Hematopoietic multipotent progenitor cell treated with erythropoietin and hydrocortisone succinate and interleukin-3 and kit ligand, for 17 days (in vitro differentiated cells): ENCODE data around the gene RSU1.
"Not testable (repeated sequence)": the region's sequence is repeated elsewhere in the genome, so short reads cannot be mapped to it uniquely, and the experiment has no call there.

Experiments used
- DNase-seq: peaks from one replicate; pipeline ENCODE4 v3.0.0-alpha.2; 2015; ENCODE audit warnings: low spot score

RSU1 gene

GRCh38 chr10:16780338-16780880, 36.8 kb downstream of the RSU1 start:
- DNase-seq, result no peak

GRCh38 chr10:16779384-16779915, 37.8 kb downstream of the RSU1 start:
- DNase-seq, result no peak

GRCh38 chr10:16777473-16778370, 39.5 kb downstream of the RSU1 start:
- peak; percentile 80 for DNase-seq

DNA sequence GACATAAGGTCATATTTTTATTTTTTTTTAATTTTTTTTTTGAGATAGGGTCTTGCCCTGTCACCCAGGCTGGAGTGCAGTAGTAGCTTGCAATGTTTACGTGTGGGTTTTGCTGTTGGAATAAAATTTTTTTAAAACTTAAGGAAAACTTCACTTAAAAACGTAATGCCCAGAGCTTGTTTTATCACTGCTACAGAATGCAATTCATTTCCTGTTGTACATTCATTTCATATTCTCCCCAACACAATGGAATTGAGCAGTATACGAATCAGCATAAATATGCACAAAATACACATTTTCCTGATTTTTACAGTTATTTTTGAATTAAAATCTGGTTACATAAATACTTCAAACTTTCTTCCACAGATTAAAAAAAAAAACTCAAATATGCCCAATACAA, 40.3 kb downstream of the RSU1 start:
- DNase-seq, result no peak

GRCh38 chr10:16773334-16773733, 43.9 kb downstream of the RSU1 start:
- DNase-seq, result no peak

DNA sequence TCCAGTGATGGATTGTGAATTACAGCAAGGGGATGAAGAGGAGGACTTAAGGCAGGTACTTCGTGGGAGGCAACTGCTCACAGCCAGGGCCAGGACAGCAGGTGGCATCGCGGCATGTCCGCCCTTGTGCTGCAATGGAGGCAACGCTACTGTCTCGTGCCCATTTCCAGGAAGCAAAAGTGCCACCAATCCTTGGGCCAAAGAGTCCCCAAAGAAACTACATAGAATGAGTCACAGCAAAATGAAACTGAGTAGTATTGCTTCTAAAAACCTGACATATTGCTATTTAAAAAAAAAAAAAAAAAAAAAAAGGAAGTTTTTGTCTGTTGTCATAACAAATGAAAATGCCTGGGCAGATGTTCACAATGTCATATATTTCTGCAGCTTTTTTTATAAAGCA, 46.6 kb downstream of the RSU1 start:
- no peak for DNase-seq

- no peak for DNase-seq
These were observed 47.1 kb downstream of the RSU1 start for GRCh38 chr10:16770141-16770540.

GRCh38 chr10:16769331-16769730, 47.9 kb downstream of the RSU1 start:
- DNase-seq, result no peak

DNA sequence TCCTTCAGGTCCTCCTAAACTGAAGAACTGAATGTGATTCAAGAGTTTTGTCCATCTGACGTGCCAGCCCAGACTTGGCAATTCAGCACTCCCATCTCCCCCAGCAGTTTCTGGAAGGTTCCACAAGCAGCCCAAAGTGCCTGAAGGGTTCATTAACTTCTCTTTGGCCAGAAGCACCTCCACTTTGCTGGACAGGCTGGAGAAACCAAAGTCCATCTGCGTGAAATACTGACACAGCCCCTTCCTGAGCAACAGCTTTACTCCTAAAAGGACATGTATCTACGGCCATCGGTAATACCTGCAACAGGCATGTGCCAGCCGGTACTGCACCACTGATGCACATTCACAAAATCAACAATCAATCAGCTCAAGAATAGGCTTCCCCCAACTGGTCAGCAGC, 48.5 kb downstream of the RSU1 start:
- DNase-seq, result no peak

DNA sequence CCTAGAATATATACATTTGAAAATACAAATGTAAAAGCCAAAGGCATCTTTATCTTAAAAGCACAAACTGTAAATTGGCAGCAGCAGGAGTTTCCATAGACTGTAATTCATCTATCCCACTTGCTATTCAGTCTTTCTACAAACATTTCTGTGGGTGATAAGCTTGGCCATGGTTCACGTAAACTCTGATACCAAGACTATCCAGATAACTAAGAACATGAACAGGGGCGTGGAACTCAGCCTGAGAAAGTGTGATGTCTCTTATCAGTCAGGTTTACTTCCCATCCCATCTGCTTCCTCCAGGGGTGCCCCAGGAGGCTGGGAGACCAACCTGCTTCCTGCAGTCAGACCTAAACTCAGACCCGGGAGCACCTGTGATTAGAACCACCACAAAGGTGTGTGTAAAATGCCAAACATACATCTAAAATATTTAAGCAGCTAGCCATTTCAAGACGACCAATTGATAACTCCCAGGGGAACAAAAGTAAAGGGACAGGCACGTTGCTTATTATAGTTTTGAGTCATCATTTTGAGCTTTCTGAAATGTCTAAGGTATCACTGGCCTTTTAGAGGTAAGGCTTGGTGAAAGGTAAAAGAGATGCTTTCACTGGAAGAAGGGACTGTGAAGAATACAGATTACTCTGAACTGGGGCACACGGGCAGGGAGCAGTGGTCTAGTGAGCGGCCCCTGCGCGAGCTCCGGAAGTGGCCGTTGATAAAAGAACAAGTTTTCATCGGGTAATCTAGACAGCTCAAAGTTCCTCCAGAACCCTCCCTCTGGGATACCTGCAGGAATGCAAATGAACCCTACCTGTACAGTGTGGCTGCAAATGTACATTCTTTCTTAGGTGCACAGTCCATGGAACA, 51.5 kb downstream of the RSU1 start:
- peak; percentile 54 for DNase-seq

GRCh38 chr10:16761300-16761699, 55.9 kb downstream of the RSU1 start:
- no peak for DNase-seq

GRCh38 chr10:16756561-16757221, 60.5 kb downstream of the RSU1 start:
- no peak for DNase-seq

DNA sequence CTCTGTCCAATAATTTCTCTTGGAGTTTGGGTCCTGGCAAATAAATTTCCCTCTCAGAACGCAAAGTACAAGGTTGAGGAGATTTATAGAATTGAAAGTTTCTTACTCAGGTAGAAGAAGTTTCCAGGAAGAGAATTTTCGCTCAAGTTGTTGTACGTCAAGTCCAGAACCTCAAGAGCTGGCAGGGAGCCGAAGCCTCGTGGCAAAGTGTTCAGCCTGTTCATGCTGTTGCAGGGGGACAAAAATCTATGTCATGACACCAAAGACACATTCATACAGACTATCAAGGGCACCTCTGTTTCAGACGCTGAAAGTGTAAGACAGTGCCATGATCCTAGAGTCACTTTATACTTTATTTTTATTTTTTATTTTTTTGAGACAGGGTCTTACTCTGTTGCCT, 62.5 kb downstream of the RSU1 start:
- DNase-seq, result no peak

DNA sequence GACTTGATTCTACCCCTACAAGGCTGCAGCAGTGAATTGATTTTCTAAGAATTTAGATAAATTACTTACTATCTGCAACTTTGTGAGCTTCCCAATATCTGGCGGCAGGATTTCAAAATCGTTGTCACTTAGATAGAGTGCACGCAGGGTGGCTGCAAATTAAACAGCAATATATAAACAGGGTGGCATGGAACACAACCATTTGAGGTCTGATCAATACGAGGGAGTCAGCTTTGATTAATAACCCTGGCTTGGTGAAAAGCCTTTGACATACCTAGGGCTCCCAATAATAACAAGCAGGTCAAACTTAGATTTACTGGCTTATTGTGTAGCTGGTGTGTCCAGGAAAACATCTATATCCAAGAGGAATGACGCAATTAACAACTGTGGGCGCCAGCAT, 64.4 kb downstream of the RSU1 start:
- not testable (repeated sequence) for DNase-seq

- no peak for DNase-seq
These were observed 65.1 kb downstream of the RSU1 start for GRCh38 chr10:16752099-16752498.

DNA sequence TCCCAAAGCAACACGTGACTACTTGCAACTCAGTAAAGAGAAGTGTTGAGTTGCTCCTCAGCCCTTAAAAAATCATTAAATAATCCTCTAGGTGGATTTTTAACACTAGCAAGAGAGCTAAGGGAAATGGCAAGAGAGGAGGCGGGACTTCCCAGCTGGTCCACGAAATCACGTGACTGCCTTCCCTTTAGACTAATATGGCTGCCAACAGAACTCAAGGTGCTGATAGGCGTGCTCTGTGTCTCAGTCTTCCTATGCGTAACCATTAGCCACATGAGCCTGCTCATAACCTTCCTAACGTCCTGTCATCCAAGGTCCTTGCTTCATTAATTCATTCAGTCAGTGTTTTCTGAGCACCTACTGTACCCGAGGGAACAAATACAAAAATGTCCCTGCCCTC, 66.0 kb downstream of the RSU1 start:
- no peak for DNase-seq

DNA sequence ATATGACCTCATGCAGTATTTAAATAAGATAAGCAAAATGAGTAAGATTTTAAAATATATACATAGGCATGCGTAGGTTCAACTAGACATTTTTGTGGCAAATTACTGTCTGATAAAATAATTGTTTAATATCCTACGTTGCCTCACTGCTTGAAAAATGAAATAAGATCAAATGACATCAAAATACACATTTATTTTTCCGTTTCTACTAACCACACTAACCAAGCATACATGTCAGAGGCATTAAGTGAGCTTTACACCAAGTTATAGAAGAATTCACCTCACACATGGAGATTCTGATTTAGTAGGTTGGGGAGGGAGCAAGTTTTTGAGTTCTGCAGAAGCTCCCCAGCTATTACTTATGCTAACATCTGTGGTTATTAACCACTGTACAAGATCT, 66.8 kb downstream of the RSU1 start:
- DNase-seq, result no peak

DNA sequence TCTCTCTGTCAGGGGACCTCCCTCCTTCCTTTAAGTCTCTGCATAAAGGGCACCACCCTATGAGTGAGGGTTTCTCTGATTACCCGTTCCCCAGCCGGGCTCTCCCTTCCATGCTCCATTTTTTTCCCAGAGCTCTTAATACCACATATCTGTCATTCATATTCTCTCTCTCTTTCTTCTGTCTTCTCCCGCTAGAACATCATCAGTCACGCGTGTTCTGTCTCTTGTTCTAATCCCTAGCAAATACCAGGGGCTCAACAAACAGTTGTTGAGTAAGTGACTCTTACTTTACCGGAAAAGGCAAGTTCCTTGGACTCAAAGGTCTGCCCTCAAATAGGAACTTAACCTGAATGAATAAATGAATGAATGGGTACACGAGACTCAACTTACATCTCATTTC, 68.5 kb downstream of the RSU1 start:
- DNase-seq, result no peak

DNA sequence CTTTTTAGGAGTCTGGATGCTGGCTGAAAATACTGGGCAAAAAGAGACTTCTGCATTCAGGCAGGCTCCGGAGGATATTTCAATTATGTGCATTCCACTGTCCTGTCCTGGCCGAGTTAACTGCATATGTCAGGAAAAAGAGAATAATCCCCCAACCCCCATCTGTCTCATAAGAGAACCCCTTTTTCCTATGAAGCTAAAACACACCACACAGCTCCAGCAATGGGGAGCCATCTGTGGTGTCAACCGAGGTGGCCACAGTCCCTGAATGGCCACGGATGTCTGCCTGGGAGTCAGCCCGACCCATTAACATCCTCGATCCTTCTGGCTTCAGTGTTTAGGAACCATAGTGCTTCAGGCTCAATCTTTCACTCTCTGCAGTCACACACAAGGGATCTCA, 70.4 kb downstream of the RSU1 start:
- DNase-seq, result no peak

- DNase-seq, result no peak
These were observed 72.2 kb downstream of the RSU1 start for GRCh38 chr10:16745061-16745460.

- no peak for DNase-seq
These were observed 74.9 kb downstream of the RSU1 start for GRCh38 chr10:16742165-16742960.
